ENCODE results near the gene MEIOB.

Gene MEIOB

DNA sequence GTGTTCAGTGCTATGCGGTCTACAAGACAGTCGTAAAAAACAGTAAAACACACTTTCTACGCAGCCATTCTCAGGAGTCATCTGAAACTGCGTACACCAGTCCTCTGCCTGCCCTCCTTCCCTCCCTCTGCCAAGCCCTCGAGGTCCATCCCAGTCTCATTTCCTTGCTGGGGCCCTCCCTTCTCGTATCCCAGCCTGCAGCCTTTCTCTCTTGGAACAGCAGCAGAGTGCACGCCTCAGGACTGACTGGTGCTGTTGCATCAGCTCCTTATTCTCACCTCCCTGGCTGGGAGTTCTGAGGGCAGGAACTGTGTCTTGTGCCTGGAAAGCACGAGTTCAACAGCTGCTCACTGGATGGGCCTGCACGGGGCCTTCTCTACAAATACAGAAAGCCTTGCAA, 32.4 kb downstream of the MEIOB start:
- Histone ChIP-seq H3K9ac (ENCODE audit: low read depth, low read length) (no peak overlapping the region), H3K36me3 (ENCODE audit: insufficient read depth, low read length) (no peaks in the 10 kb centered on the region), H3K9me3 (replicated peaks; ENCODE audit: low read length) (no peaks in the 10 kb centered on the region), H3K4me3 (ENCODE audit: low read length) (no peak overlapping the region), H3K4me2 (ENCODE audit: low read length) (no peak overlapping the region), H3K4me1 (ENCODE audit: control insufficient read depth, insufficient read depth, low read length) (no peaks in the 10 kb centered on the region), H3K27me3 (ENCODE audit: control insufficient read depth, insufficient read depth, low read length) (no peaks in the 10 kb centered on the region)

DNA sequence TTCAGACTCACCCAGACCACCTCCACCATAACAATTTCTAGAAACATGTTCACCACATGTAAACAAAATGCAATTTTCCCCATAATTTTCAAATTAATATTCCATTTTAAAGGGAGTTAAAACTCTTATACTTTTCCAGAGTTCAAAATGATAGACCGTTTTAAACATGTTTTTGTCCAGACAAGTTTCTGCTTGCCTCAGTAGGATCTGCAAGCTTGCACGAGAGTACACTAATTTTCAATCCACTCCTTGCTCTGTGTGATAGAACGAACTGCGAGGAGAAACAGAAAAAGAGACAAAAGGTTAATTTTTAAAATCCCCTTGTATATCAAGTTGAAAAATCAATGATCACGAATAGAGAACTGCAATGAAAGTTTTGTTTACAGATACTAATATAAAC, 37.9 kb downstream of the MEIOB start:
- Histone ChIP-seq H3K4me3 (ENCODE audit: low read length) (no peak overlapping the region), H3K9ac (ENCODE audit: low read depth, low read length) (no peak overlapping the region)

DNA sequence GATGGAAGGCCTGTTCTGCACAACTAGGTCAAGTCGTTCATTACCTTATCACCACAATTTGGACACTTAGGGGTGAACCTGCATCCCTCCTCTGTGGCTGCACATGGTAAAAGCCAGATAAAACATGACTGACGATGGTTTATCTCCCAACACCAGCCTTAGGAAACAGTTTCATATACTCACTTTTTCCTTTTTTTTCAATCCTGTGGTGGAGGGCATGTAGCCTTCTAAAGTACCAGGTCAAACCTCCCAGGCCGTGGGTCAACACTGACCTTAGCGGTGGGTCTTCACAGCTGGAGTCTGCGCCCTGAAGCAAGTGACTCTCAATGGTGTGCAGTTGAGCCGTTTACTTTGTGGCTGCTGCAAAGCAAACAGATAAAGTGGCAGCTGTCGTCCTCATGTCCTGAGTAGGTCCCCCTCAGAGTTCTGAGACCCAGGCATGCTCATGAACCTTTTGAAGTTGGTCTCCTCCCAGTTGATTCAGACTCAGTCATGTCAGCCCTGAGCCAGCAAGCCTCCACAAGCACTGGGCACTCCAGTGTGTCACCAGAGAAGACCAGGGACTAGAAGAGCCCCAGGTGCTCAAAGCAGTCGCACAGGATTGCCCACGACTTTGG, 39.0 kb downstream of the MEIOB start:
- no peak overlapping the region for H3K4me3 ChIP-seq (ENCODE audit: low read length)
- no peak overlapping the region for H3K4me2 ChIP-seq (ENCODE audit: low read length)
- H3K27me3 ChIP-seq (ENCODE audit: control insufficient read depth, insufficient read depth, low read length), result no peaks in the 10 kb centered on the region
- H3K36me3 ChIP-seq (ENCODE audit: insufficient read depth, low read length), result peaks cover 3% of the 10 kb centered on the region
- H3K9me3 ChIP-seq (replicated peaks; ENCODE audit: low read length), result no peaks in the 10 kb centered on the region
- H3K9ac ChIP-seq (ENCODE audit: low read depth, low read length), result no peak overlapping the region
- peaks cover 13% of the 10 kb centered on the region for H3K4me1 ChIP-seq (ENCODE audit: control insufficient read depth, insufficient read depth, low read length)

More for the DNA sequence above, 37.9 kb downstream of the MEIOB start:
- H3K27me3 ChIP-seq (ENCODE audit: control insufficient read depth, insufficient read depth, low read length), result no peaks in the 10 kb centered on the region
- no peaks in the 10 kb centered on the region for H3K9me3 ChIP-seq (replicated peaks; ENCODE audit: low read length)
- H3K4me2 ChIP-seq (ENCODE audit: low read length), result no peak overlapping the region
- peaks cover 4% of the 10 kb centered on the region for H3K4me1 ChIP-seq (ENCODE audit: control insufficient read depth, insufficient read depth, low read length)
- peaks cover 3% of the 10 kb centered on the region for H3K36me3 ChIP-seq (ENCODE audit: insufficient read depth, low read length)

DNA sequence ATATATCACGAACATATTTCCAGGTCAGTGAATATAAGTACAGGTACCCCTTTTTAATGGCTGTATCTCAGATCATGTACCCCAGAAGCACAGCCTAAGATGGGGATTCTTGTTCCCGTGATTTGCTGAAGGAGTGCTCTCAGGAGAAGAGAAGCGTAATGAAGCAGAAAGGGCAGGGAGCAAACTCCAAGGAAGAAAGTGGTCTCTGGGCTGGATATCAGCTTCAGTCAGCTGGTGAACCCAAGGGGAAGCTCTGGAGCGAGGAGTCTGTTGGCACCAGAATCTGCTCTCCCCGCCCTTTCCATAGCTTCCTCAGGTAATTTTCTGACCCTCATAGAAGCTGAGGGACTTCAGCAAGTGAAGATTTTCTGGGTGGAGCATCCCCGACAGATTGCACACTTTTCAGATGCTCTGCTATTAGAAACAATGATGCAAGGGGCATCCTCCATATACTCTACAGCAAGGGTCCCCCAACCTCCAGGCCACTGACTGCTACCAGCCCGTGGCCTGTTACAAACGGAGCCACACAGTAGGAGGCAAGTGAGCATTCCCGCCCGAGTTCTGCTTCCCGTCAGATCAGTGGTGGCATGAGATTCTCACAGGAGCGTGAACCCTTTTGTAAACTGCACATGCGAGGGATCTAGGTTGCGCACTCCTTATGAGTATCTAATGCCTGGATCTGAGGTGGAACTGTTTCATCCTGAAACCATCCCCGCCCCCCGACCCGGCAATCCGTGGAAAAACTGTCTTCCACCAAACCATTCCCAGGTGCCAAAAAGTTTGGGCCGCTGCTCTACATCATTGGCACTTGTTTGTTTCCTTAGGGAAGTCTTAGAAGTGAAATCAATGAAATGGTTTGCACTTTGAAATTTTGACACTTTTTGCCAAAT, 40.5 kb downstream of the MEIOB start:
- H3K9ac ChIP-seq (ENCODE audit: low read depth, low read length), result no peak overlapping the region
- H3K27me3 ChIP-seq (ENCODE audit: control insufficient read depth, insufficient read depth, low read length), result no peaks in the 10 kb centered on the region
- no peaks in the 10 kb centered on the region for H3K9me3 ChIP-seq (replicated peaks; ENCODE audit: low read length)
- no peak overlapping the region for H3K4me2 ChIP-seq (ENCODE audit: low read length)
- H3K4me3 ChIP-seq (ENCODE audit: low read length), result no peak overlapping the region
- peaks cover 3% of the 10 kb centered on the region for H3K36me3 ChIP-seq (ENCODE audit: insufficient read depth, low read length)
- H3K4me1 ChIP-seq (ENCODE audit: control insufficient read depth, insufficient read depth, low read length), result peaks cover 13% of the 10 kb centered on the region

DNA sequence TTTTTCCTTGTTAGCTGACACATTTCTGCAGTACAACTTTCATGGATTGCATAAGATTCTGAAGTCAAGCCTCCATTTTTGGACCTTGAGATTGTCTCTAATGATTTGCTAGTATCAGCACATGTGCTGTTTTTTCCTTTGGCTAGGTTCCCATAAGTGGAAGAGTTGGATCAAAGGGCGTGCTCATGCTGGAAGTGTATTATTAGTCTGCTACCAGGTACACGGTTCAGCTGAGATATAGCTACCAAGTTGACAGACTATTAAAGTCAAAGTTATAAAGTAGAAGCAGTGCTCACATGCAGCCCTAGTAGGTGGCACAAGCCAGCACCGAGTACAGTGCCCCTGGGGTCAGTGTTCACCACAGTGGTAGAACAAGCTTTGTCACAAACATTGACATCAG, 41.8 kb downstream of the MEIOB start:
- H3K4me1 ChIP-seq (ENCODE audit: control insufficient read depth, insufficient read depth, low read length), result peaks cover 19% of the 10 kb centered on the region
- no peaks in the 10 kb centered on the region for H3K27me3 ChIP-seq (ENCODE audit: control insufficient read depth, insufficient read depth, low read length)
- no peak overlapping the region for H3K9ac ChIP-seq (ENCODE audit: low read depth, low read length)
- H3K4me2 ChIP-seq (ENCODE audit: low read length), result no peak overlapping the region
- no peak overlapping the region for H3K4me3 ChIP-seq (ENCODE audit: low read length)
- no peaks in the 10 kb centered on the region for H3K9me3 ChIP-seq (replicated peaks; ENCODE audit: low read length)
- H3K36me3 ChIP-seq (ENCODE audit: insufficient read depth, low read length), result peaks cover 3% of the 10 kb centered on the region

DNA sequence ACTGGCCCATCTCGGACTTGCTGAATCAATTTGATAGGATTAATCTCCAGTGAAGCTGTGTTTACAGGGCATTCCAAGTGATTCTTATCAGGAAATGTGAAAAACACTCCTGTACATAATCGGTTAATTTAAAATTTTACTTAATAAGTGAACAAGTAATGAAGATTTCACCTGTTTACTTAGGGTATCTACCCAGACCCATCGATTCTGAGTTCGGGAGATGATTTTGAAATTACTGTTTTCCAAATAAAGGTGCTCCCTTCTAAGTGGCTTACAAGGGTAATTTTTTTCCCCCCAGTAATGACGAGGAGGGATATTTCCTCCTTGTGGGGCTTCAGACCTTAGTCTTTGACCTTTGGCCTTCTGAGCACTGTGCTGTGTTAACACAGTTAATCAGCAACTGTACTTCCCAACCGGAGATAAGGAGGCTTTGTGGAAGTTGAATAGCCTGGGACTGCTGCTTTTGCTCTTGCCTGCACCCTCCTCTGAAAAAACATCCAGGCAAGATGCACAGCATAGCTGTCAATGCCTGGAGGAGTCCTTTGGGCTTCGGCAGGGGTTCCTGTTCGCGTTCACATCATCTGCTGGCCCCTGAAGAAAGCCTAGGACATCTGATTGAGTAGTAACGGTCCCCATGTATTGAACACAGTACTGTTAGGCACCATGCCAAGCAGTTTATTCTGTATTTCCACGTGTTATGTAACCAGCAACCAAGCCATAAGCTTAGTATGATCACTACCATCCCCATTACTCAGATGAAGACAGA, 43.1 kb downstream of the MEIOB start:
- peaks cover 19% of the 10 kb centered on the region for H3K4me1 ChIP-seq (ENCODE audit: control insufficient read depth, insufficient read depth, low read length)

DNA sequence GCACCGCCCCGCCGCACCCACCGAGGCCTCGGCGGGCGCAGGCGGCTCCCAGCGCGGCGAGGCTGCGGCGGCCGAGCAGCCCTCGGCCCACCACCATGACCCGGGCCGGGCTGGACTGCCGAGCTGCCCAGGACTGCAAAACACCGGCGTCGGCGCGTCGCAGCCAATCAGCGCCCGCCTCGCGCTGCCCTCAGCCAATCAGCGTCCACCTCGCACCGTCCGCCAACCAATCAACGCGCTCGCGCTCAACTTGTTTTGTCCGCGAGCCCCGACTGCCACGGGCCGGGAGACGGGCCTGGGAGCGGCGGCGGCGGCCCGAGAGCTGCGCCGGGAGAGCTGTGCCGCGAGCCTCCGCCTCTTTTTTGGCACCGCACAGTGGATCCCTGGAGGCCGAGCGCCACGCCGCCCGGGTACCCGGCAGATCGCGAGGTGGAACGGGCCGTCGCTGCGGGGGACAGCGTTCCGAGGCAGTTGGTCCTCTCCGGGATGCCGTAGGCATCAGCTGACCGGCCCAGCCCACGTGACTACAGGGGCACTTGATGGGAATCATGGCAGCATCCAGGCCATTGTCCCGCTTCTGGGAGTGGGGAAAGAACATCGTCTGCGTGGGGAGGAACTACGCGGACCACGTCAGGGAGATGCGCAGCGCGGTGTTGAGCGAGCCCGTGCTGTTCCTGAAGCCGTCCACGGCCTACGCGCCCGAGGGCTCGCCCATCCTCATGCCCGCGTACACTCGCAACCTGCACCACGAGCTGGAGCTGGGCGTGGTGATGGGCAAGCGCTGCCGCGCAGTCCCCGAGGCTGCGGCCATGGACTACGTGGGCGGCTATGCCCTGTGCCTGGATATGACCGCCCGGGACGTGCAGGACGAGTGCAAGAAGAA, 45.0 kb downstream of the MEIOB start, which contains the start of the genes FAHD1 and HAGH:
Gene FAHD1, plus strand, starts transcription at position 516 of the 883 bp plus-strand sequence. Its CDS starts 33 bp downstream, at position 549.
Gene HAGH, minus strand, starts transcription at position 135 of the 883 bp plus-strand sequence. Its CDS starts 38 bp downstream, at position 97.
- Histone ChIP-seq H3K9me3 (replicated peaks; ENCODE audit: low read length) (no peaks in the 10 kb centered on the region), H3K4me3 (ENCODE audit: low read length) (peak within 1 kb of the TSS; percentile 86), H3K36me3 (ENCODE audit: insufficient read depth, low read length) (peaks cover 3% of the 10 kb centered on the region), H3K4me1 (ENCODE audit: control insufficient read depth, insufficient read depth, low read length) (peaks cover 19% of the 10 kb centered on the region), H3K27me3 (ENCODE audit: control insufficient read depth, insufficient read depth, low read length) (no peaks in the 10 kb centered on the region), H3K4me2 (ENCODE audit: low read length) (peak within 1 kb of the TSS; percentile 88), H3K9ac (ENCODE audit: low read depth, low read length) (peak within 1 kb of the TSS; percentile 78)

More for the DNA sequence above, 43.1 kb downstream of the MEIOB start:
- Histone ChIP-seq H3K27me3 (ENCODE audit: control insufficient read depth, insufficient read depth, low read length) (no peaks in the 10 kb centered on the region), H3K9me3 (replicated peaks; ENCODE audit: low read length) (no peaks in the 10 kb centered on the region), H3K9ac (ENCODE audit: low read depth, low read length) (no peak overlapping the region), H3K4me2 (ENCODE audit: low read length) (peak overlapping the region; percentile 88), H3K36me3 (ENCODE audit: insufficient read depth, low read length) (peaks cover 3% of the 10 kb centered on the region), H3K4me3 (ENCODE audit: low read length) (peak overlapping the region; percentile 86)

DNA sequence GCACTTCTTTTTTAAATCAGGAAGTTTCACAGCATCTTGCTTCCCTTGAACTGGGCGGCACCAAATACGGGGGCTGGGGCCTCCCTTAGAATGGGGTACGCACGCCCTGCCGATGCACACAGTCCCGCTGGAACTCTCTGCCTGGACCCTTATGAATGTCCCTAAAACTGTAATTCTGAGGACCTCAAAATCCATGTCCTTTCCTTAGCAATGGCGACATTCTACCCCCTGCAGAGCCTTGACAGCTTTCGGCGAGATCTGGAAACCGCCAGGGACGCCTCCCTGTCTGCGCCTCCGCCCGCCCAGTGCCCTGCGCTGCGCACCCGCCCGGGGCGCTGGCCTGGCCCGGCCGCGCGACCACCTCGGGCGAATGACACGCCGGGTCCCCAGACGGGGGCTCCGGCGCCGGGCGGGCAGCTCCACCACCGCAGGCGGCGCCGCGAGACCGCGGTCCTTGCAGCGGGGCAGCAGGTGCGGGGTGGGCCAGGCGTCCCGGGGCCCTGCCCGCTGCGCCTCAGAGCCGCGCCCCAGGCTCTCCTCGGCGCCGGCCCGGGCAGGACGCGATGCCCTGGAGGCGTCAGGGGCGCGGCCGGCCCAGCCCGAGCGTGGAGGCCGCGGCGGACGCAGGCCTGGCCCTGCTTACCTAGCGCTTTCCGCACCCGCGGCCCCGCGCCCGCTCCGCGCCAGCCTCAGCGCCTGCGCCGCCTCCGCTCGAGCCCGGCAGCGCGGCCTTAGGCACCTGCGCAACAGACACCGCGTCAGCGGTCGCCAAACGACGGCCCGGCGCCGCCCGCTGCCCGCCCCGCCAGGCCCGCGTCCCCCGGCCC, 45.9 kb downstream of the MEIOB start:
- Histone ChIP-seq H3K27me3 (ENCODE audit: control insufficient read depth, insufficient read depth, low read length) (no peaks in the 10 kb centered on the region), H3K4me3 (ENCODE audit: low read length) (peak overlapping the region; percentile 86), H3K4me1 (ENCODE audit: control insufficient read depth, insufficient read depth, low read length) (peaks cover 19% of the 10 kb centered on the region), H3K4me2 (ENCODE audit: low read length) (peak overlapping the region; percentile 88), H3K9ac (ENCODE audit: low read depth, low read length) (peak overlapping the region; percentile 78), H3K36me3 (ENCODE audit: insufficient read depth, low read length) (peaks cover 3% of the 10 kb centered on the region), H3K9me3 (replicated peaks; ENCODE audit: low read length) (no peaks in the 10 kb centered on the region)

DNA sequence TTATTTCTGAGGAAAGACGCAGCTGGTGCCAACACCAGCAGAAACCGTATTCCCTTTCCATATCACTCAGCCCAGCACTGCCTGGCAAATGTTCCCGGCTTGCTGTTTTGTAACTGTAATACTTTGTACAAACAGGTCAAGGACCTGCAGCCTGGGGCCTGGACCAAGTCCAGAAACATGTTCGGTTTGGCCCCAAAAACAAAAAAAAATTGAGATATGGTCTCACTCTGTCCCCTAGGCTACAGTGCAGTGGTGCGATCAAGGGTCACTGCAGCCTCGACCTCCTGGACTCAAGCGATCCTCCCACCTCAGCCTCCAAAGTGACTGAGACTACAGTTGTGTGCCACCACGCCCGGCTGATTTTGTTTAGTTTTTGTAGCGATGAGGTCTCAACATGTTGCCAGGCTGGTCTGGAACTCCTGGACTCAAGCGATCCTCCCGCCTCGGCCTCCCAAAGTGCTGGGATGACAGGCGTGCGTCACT, 46.5 kb downstream of the MEIOB start:
- Histone ChIP-seq H3K4me2 (ENCODE audit: low read length) (peak overlapping the region; percentile 88), H3K4me3 (ENCODE audit: low read length) (peak overlapping the region; percentile 86), H3K9me3 (replicated peaks; ENCODE audit: low read length) (no peaks in the 10 kb centered on the region), H3K36me3 (ENCODE audit: insufficient read depth, low read length) (peaks cover 3% of the 10 kb centered on the region), H3K27me3 (ENCODE audit: control insufficient read depth, insufficient read depth, low read length) (no peaks in the 10 kb centered on the region), H3K9ac (ENCODE audit: low read depth, low read length) (peak overlapping the region; percentile 78), H3K4me1 (ENCODE audit: control insufficient read depth, insufficient read depth, low read length) (peaks cover 19% of the 10 kb centered on the region)

DNA sequence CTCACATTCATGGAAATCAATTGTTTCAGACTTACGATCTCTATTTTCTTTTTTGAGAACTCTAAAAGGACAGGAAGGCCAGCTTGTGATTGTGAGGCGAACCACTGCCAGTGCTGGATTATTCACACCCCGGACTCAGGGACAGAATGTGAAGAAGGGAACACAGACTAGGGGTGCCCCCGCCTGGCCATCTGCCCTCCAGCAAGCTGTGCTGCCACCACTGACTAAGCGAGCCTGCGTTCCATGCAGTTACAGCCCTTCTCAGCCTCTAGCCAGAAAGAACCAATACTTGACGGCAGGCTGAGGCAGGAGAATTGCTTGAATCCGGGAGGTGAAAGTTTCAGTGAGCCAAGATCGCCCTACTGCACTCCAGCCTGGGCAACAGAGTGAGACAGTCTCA, 48.1 kb downstream of the MEIOB start:
- Histone ChIP-seq H3K4me1 (ENCODE audit: control insufficient read depth, insufficient read depth, low read length) (peaks cover 12% of the 10 kb centered on the region), H3K4me2 (ENCODE audit: low read length) (peak overlapping the region; percentile 10), H3K9me3 (replicated peaks; ENCODE audit: low read length) (no peaks in the 10 kb centered on the region), H3K9ac (ENCODE audit: low read depth, low read length) (no peak overlapping the region), H3K4me3 (ENCODE audit: low read length) (no peak overlapping the region), H3K36me3 (ENCODE audit: insufficient read depth, low read length) (no peaks in the 10 kb centered on the region), H3K27me3 (ENCODE audit: control insufficient read depth, insufficient read depth, low read length) (no peaks in the 10 kb centered on the region)
